ENCODE results near the gene AAMP.
"Not testable (repeated sequence)": the region's sequence is repeated elsewhere in the genome, so short reads cannot be mapped to it uniquely, and the experiment has no call there.

AAMP gene

DNA sequence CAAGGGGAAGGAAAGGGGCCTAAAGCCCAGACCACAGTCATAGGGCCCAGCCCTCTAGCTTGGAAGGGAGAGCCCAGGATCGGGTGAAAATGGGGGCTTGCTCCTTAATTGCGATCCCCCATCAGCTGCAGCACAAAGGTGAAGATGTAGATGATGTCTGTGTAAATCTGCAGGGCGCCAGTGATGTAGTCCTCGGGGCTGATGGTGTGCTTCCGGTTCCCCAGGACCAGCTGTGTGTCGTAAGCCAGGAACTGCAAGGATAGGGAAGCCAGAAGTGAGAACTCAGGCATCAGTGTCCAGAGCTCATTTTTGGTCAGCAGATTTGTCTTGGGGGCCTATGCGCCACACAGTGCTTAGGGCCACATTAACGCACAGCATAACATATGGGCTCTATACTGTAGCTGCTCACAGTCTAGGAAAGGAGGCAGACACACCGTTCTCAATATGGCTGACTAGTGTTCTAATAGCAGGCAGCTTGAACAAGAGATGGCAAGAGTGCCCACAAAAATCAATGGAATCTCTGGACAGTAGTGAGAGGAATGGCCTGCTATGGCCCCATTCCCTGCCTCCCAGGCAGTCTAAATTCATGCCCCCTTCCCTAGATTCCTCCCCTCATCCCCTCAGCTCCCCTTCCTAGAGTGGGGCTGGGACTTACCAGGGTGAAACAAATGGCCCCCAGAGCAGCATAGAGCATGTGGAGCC lies 5.6 kb upstream of the AAMP start:
- Histone ChIP-seq H3K36me3 (ENCODE audit: insufficient read depth, low read length) (peaks cover 28% of the 10 kb centered on the region; the same call in 1 of the 2 replicates), H3K9me2 (ENCODE audit: low read depth, low read length) (no peaks in the 10 kb centered on the region), H3K4me1 (ENCODE audit: insufficient read depth, low read length, severe bottlenecking) (peaks cover 23% of the 10 kb centered on the region), H3K4me2 (ENCODE audit: low read length) (no peak overlapping the region), H3K9ac (ENCODE audit: low read length) (no peak overlapping the region), H3K9me3 (ENCODE audit: low read length) (no peaks in the 10 kb centered on the region), H2AFZ (ENCODE audit: low read length) (no peak overlapping the region), H4K20me1 (ENCODE audit: insufficient read depth, low read length) (no peaks in the 10 kb centered on the region), H3K27ac (ENCODE audit: low read depth, low read length, poor library complexity, severe bottlenecking) (no peak overlapping the region), H3K4me3 (ENCODE audit: low read depth, low read length, poor library complexity, severe bottlenecking) (no peak overlapping the region), H3F3A (ENCODE audit: insufficient read depth, low read length) (no peaks in the 10 kb centered on the region), H3K79me2 (ENCODE audit: insufficient read depth, low read length) (0 out of 2 replicates have a peak, but pooled peaks cover 2% of the 10 kb centered on the region), H3K27me3 (ENCODE audit: insufficient read depth, low read length) (no peaks in the 10 kb centered on the region)
- no peak for TF ChIP-seq EZH2 (IDR thresholded peaks at IDR 0.05; ENCODE audit: borderline replicate concordance, low read length)
- TF ChIP-seq, protein P1, sequence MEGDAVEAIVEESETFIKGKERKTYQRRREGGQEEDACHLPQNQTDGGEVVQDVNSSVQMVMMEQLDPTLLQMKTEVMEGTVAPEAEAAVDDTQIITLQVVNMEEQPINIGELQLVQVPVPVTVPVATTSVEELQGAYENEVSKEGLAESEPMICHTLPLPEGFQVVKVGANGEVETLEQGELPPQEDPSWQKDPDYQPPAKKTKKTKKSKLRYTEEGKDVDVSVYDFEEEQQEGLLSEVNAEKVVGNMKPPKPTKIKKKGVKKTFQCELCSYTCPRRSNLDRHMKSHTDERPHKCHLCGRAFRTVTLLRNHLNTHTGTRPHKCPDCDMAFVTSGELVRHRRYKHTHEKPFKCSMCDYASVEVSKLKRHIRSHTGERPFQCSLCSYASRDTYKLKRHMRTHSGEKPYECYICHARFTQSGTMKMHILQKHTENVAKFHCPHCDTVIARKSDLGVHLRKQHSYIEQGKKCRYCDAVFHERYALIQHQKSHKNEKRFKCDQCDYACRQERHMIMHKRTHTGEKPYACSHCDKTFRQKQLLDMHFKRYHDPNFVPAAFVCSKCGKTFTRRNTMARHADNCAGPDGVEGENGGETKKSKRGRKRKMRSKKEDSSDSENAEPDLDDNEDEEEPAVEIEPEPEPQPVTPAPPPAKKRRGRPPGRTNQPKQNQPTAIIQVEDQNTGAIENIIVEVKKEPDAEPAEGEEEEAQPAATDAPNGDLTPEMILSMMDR (IDR thresholded peaks at IDR 0.05; ENCODE audit: low read length): no peak

DNA sequence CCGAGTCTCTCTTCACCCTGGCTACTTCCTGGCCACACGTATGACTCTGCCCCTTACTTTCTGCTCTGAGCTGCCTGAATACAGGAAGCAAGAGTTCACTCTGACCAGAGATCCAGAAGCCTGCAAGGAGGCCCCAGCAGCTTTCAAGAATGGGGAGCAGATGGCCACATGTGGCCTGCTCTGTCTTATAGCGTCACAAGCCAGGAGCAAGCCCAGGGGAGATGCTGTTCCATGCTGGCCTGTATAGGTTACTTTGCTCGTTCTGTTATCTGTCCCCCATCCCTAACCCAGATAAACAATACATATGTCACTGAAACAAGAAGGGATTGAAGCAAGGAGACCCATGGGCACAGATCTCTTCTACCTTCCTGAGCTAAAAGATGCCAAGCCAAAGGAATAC lies 4.6 kb upstream of the AAMP start:
- Histone ChIP-seq H3K79me2 (ENCODE audit: insufficient read depth, low read length) (0 out of 2 replicates have a peak, but pooled peaks cover 2% of the 10 kb centered on the region), H3K27ac (ENCODE audit: low read depth, low read length, poor library complexity, severe bottlenecking) (no peak overlapping the region), H3K9me3 (ENCODE audit: low read length) (no peaks in the 10 kb centered on the region), H3K27me3 (ENCODE audit: insufficient read depth, low read length) (no peaks in the 10 kb centered on the region), H3K36me3 (ENCODE audit: insufficient read depth, low read length) (peaks cover 28% of the 10 kb centered on the region; the same call in 1 of the 2 replicates), H3K4me3 (ENCODE audit: low read depth, low read length, poor library complexity, severe bottlenecking) (no peak overlapping the region), H4K20me1 (ENCODE audit: insufficient read depth, low read length) (no peaks in the 10 kb centered on the region), H3F3A (ENCODE audit: insufficient read depth, low read length) (no peaks in the 10 kb centered on the region), H3K9ac (ENCODE audit: low read length) (no peak overlapping the region), H3K4me2 (ENCODE audit: low read length) (no peak overlapping the region), H3K4me1 (ENCODE audit: insufficient read depth, low read length, severe bottlenecking) (peaks cover 23% of the 10 kb centered on the region), H2AFZ (ENCODE audit: low read length) (no peak overlapping the region), H3K9me2 (ENCODE audit: low read depth, low read length) (no peaks in the 10 kb centered on the region)
- TF ChIP-seq EZH2 (IDR thresholded peaks at IDR 0.05; ENCODE audit: borderline replicate concordance, low read length): no peak
- TF ChIP-seq, protein P1 (IDR thresholded peaks at IDR 0.05; ENCODE audit: low read length): no peak

DNA sequence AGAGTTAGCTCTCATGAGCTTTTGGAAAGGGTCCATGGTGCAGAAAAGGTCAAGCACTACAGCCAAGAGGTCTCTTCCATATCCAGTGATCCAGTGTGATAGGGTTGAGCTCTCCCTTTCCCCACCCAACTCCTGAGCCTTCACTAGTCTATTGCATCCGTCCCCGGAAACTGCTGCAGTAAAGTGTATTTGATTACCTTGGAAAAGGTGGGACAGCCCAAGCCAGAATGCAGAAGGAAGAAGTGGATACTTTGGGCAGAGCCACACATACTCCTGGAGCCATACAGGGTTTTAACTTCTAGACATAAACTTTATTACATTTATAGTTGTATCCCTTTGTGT lies 3.9 kb upstream of the AAMP start:
- no peak overlapping the region for H3K4me2 ChIP-seq (ENCODE audit: low read length)
- H3K4me1 ChIP-seq (ENCODE audit: insufficient read depth, low read length, severe bottlenecking): peaks cover 28% of the 10 kb centered on the region
- no peaks in the 10 kb centered on the region for H3K9me2 ChIP-seq (ENCODE audit: low read depth, low read length)
- H3K9me3 ChIP-seq (ENCODE audit: low read length): no peaks in the 10 kb centered on the region
- TF ChIP-seq, protein P1 (IDR thresholded peaks at IDR 0.05; ENCODE audit: low read length): no peak
- no peak for TF ChIP-seq EZH2 (IDR thresholded peaks at IDR 0.05; ENCODE audit: borderline replicate concordance, low read length)
- no peak overlapping the region for H3K4me3 ChIP-seq (ENCODE audit: low read depth, low read length, poor library complexity, severe bottlenecking)
- H3K27me3 ChIP-seq (ENCODE audit: insufficient read depth, low read length): no peaks in the 10 kb centered on the region
- 0 out of 2 replicates have a peak, but pooled peaks cover 2% of the 10 kb centered on the region for H3K79me2 ChIP-seq (ENCODE audit: insufficient read depth, low read length)
- H3K27ac ChIP-seq (ENCODE audit: low read depth, low read length, poor library complexity, severe bottlenecking): no peak overlapping the region
- no peaks in the 10 kb centered on the region for H3F3A ChIP-seq (ENCODE audit: insufficient read depth, low read length)
- no peak overlapping the region for H3K9ac ChIP-seq (ENCODE audit: low read length)
- H4K20me1 ChIP-seq (ENCODE audit: insufficient read depth, low read length): no peaks in the 10 kb centered on the region
- H3K36me3 ChIP-seq (ENCODE audit: insufficient read depth, low read length): peaks cover 28% of the 10 kb centered on the region; the same call in 1 of the 2 replicates
- no peak overlapping the region for H2AFZ ChIP-seq (ENCODE audit: low read length)

DNA sequence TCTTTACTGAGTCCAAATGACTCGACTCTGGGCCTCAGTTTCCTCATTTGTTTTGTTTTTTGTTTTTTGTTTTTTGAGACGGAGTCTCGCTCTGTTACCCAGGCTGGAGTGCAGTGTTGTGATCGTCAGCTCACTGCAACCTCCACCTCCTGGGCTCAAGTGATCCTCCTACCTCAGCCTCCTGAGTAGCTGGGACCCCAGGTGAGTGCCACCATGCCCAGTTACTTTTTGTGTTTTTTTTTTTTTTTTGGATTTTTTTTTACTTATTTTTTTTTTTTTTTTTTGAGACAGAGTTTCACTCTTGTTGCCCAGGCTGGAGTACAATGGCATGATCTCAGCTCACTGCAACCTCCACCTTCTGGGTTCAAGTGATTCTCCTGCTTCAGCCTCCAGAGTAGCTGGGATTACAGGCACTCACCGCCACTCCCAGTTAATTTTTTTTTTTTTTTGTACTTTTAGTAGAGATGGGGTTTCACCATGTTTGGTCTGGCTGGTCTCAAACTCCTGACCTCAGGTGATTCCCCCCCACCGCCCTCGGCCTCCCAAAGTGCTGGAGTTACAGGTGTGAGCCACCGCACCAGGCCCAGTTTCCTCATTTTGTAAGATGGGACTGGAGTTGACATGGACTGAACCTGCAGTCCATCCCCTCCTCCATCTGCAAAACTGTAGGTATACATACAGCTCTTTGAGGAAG lies 3.4 kb upstream of the AAMP start:
- H3K9me3 ChIP-seq (ENCODE audit: low read length); H3K79me2 ChIP-seq (ENCODE audit: insufficient read depth, low read length); H3F3A ChIP-seq (ENCODE audit: insufficient read depth, low read length); H3K9me2 ChIP-seq (ENCODE audit: low read depth, low read length); H3K4me2 ChIP-seq (ENCODE audit: low read length); H4K20me1 ChIP-seq (ENCODE audit: insufficient read depth, low read length); H3K9ac ChIP-seq (ENCODE audit: low read length); H2AFZ ChIP-seq (ENCODE audit: low read length); H3K4me3 ChIP-seq (ENCODE audit: low read depth, low read length, poor library complexity, severe bottlenecking); H3K27ac ChIP-seq (ENCODE audit: low read depth, low read length, poor library complexity, severe bottlenecking); H3K27me3 ChIP-seq (ENCODE audit: insufficient read depth, low read length): not testable (repeated sequence)
- H3K4me1 ChIP-seq (ENCODE audit: insufficient read depth, low read length, severe bottlenecking): peaks cover 30% of the 10 kb centered on the region
- peaks cover 28% of the 10 kb centered on the region; the same call in 1 of the 2 replicates for H3K36me3 ChIP-seq (ENCODE audit: insufficient read depth, low read length)
